ENCODE data around the gene TCF3.
"Not testable (repeated sequence)": the region's sequence is repeated elsewhere in the genome, so short reads cannot be mapped to it uniquely, and the experiment has no call there.

The TCF3 gene

GRCh38 chr19:1650650-1651567 is 1.5 kb downstream of the TCF3 start:
- no peak for DNase-seq (ENCODE audit: low spot score)

GRCh38 chr19:1649706-1650649 is 2.4 kb downstream of the TCF3 start:
- no peak for DNase-seq (ENCODE audit: low spot score)

GRCh38 chr19:1648920-1649541 is 3.4 kb downstream of the TCF3 start:
- DNase-seq (ENCODE audit: low spot score), result no peak

- DNase-seq (ENCODE audit: low spot score), result no peak
These were observed 4.0 kb downstream of the TCF3 start for GRCh38 chr19:1648459-1648849.

- no peak for DNase-seq (ENCODE audit: low spot score)
These were observed 4.6 kb downstream of the TCF3 start for GRCh38 chr19:1647501-1648458.

- DNase-seq (ENCODE audit: low spot score), result no peak
These were observed 5.6 kb downstream of the TCF3 start for GRCh38 chr19:1646659-1647453.

- DNase-seq (ENCODE audit: low spot score), result no peak
These were observed 6.3 kb downstream of the TCF3 start for GRCh38 chr19:1646149-1646548.

DNA sequence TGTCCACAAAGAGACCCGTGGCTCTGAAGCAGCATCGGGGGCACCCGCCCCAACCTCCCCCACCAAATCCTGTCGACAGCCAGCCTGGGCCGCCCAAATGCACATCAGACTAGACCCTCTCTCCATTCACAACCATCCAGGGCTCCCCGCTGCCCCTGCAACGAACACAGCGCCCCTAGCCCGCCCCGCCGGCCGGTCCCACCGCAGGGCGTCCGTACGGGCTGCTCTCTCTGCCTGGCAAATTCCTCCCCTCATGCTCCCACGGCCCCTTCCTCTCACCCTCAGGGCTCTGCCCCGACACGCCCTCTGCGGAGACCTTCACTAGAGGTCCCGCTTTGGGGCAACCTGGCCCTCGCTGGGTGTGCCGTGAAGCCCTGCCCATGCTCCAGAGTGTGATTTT is 7.1 kb downstream of the TCF3 start:
- DNase-seq (ENCODE audit: low spot score), result no peak

DNA sequence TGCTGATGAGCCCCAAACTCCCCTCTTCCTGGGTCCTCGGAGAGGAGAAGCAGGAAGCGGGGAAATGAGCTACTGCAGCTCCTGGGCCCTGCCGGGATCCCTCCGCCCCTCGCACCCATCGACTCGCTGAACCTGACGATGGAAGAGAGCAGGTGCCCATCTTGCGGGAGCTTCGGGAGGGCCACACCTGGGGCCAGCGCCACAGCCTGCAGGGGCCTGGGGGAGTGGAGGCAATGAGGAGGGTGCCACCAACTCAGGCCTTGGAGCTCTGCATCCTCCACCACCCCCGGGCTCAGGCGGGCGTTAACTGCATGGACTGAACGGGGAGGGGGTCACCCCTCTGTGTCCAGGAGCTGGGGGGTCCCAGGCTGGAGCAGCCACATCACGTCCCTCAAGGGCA is 8.3 kb downstream of the TCF3 start:
- no peak for DNase-seq (ENCODE audit: low spot score)

GRCh38 chr19:1640893-1641448 is 11.4 kb downstream of the TCF3 start:
- DNase-seq (ENCODE audit: low spot score), result not testable (repeated sequence)

- no peak for DNase-seq (ENCODE audit: low spot score)
These were observed 15.8 kb downstream of the TCF3 start for GRCh38 chr19:1636325-1637236.

DNA sequence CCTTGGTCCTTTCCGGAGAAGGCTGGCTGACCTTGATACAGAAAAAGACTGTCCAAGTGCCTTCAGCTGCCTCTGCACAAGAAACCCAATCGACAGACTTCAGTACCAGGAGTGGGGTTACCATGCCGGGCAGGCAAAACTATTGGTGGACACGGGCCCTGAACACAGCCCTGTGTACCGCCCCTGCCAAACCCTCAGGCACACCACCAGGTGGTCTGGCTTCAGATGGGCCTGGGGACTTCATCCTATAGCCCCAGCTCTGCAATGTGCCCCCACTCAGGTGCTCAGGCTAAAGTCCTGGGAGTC is 17.5 kb downstream of the TCF3 start:
- no peak for DNase-seq (ENCODE audit: low spot score)

GRCh38 chr19:1634242-1634937 is 18.0 kb downstream of the TCF3 start:
- no peak for DNase-seq (ENCODE audit: low spot score)

GRCh38 chr19:1633269-1633826 is 19.1 kb downstream of the TCF3 start:
- DNase-seq (ENCODE audit: low spot score), result no peak

- DNase-seq (ENCODE audit: low spot score), result no peak
These were observed 19.8 kb downstream of the TCF3 start for GRCh38 chr19:1632462-1633268.

GRCh38 chr19:1631557-1632100 is 20.8 kb downstream of the TCF3 start:
- no peak for DNase-seq (ENCODE audit: low spot score)

GRCh38 chr19:1630811-1631210 is 21.6 kb downstream of the TCF3 start:
- no peak for DNase-seq (ENCODE audit: low spot score)

Data from Ammon's horn (tissue), 1 donor.